Measurements from ENCODE around the gene THAP5. TPM values are rescaled to one million over a fixed set of nuclear protein-coding genes. Genes with fewer than 3 reads are reported as not detected.

Gene THAP5
- total RNA-seq, 1 experiment from 2014 or later = 19.5 TPM

DNA sequence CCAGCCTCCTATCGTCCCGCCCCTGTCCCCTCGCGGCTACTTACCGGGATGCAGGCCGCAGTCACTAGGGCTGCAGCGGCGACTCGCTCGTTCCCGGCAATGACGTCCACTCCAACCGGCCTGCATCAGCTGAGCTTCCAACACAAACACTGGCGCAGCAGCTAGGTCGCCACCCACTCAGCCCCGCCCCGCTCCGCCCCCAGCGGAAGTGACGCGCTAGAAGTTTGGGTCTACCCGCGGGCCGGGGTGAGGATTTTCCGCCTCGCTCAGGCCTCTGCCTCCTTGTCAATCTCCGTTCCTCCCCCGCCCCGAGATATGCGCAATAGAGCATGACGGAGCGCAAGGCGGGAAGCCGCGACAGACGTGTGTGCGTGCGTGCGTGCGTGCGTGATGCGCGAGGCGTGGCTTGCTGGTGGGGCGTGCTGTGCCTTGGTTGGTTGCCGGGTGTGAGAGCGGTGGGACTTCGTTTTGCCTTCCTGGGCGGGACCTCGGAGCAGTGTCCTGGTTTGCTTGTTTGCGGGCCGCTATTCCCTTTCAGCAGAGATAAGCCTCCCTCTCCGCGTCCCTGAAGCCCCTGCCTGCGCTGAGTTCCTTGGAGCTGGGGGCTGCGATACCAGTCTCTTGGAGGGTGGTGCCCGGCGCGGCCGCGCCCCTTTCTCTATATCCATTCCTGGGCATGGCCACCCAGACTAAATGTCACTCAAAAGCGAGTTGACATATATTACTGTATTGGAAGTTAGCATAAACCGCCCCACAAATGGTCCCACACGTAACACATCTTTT is 43.3 kb downstream of the THAP5 start, which contains the start of gene PNPLA8 (continued):
- TF ChIP-seq, protein P1, sequence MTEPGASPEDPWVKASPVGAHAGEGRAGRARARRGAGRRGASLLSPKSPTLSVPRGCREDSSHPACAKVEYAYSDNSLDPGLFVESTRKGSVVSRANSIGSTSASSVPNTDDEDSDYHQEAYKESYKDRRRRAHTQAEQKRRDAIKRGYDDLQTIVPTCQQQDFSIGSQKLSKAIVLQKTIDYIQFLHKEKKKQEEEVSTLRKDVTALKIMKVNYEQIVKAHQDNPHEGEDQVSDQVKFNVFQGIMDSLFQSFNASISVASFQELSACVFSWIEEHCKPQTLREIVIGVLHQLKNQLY (CRISPR knock-in tag; IDR thresholded peaks at IDR 0.05) = no peak
- TF ChIP-seq, protein P2, sequence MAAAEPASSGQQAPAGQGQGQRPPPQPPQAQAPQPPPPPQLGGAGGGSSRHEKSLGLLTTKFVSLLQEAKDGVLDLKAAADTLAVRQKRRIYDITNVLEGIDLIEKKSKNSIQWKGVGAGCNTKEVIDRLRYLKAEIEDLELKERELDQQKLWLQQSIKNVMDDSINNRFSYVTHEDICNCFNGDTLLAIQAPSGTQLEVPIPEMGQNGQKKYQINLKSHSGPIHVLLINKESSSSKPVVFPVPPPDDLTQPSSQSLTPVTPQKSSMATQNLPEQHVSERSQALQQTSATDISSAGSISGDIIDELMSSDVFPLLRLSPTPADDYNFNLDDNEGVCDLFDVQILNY (CRISPR knock-in tag; IDR thresholded peaks at IDR 0.05) = peak; percentile 99
- TF ChIP-seq, protein P3, sequence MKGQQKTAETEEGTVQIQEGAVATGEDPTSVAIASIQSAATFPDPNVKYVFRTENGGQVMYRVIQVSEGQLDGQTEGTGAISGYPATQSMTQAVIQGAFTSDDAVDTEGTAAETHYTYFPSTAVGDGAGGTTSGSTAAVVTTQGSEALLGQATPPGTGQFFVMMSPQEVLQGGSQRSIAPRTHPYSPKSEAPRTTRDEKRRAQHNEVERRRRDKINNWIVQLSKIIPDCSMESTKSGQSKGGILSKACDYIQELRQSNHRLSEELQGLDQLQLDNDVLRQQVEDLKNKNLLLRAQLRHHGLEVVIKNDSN (CRISPR knock-in tag; IDR thresholded peaks at IDR 0.05) = peak; percentile 39; the same call in 1 of the 2 replicates
- TF ChIP-seq KAT7 (CRISPR knock-in tag; IDR thresholded peaks at IDR 0.05; ENCODE audit: borderline replicate concordance) (no peak), FOXK1 (CRISPR knock-in tag; IDR thresholded peaks at IDR 0.05) (peak; percentile 95)

DNA sequence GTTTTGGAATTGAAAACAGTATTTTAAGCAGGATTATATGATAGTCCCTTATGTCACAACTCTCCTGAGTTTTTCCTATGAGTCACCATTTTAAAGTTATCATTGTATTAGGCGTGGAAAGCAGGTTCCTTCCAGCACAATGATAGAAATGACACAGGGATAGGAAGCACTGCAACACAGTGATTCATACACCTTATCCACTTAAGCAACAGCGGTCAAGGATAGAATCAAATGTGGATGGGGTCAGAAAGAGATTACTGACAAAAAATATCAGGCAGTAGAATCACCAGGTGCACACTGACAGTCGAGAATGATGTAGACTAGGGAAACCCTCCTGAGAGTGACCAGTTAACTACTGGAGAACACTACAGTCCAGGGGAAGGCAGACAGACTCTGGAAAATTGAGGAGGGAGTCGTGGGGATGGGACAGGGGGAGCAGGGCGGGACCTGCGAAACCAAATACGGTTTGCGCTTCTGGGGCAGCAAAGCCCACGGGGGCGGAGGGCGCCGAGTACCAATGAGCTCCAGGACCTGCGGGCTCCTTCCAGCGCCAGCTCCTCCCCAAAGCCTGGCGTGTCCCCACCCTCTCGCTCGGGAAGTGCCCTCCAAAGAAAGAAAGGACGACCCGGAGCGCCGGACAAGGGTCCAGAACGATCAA is 44.0 kb downstream of the THAP5 start:
- Mint-ChIP-seq H3K27ac (peak overlapping the region; percentile 99), H3K36me3 (no peaks in the 10 kb centered on the region), H3K4me1 (peaks cover 42% of the 10 kb centered on the region), H3K4me3 (peak overlapping the region; percentile 91), H3K9me3 (no peaks in the 10 kb centered on the region), H3K27me3 (ENCODE audit: low read depth) (no peaks in the 10 kb centered on the region)
- DNase-seq (ENCODE audit: low spot score) (peak; percentile 80), ATAC-seq (peak; percentile 68)
- ChIA-PET CTCF (interaction anchor here (0.7 to 1.7 kb wide), 5 partner anchors 8 to 344 kb away, joined by 3 to 7 read pairs (median 4); no protein-coding TSS in a partner anchor), POLR2A (interaction anchor here (0.6 to 2.8 kb wide), 4 partner anchors 13 to 69 kb away, joined by 3 to 23 read pairs (median 8); partner anchors contain the start of genes DNAJB9, NRCAM and THAP5)
- TF ChIP-seq TP53 (CRISPR knock-in tag; IDR thresholded peaks at IDR 0.05) = no peak
- TF ChIP-seq FOXK1 (CRISPR knock-in tag; IDR thresholded peaks at IDR 0.05) = no peak
- TF ChIP-seq, protein P4, sequence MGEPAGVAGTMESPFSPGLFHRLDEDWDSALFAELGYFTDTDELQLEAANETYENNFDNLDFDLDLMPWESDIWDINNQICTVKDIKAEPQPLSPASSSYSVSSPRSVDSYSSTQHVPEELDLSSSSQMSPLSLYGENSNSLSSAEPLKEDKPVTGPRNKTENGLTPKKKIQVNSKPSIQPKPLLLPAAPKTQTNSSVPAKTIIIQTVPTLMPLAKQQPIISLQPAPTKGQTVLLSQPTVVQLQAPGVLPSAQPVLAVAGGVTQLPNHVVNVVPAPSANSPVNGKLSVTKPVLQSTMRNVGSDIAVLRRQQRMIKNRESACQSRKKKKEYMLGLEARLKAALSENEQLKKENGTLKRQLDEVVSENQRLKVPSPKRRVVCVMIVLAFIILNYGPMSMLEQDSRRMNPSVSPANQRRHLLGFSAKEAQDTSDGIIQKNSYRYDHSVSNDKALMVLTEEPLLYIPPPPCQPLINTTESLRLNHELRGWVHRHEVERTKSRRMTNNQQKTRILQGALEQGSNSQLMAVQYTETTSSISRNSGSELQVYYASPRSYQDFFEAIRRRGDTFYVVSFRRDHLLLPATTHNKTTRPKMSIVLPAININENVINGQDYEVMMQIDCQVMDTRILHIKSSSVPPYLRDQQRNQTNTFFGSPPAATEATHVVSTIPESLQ (CRISPR knock-in tag; IDR thresholded peaks at IDR 0.05) = no peak
- TF ChIP-seq ZNF671 (CRISPR knock-in tag; IDR thresholded peaks at IDR 0.05) = no peak
- no peak for TF ChIP-seq CREB1 (CRISPR knock-in tag; IDR thresholded peaks at IDR 0.05)
- TF ChIP-seq, protein P5, sequence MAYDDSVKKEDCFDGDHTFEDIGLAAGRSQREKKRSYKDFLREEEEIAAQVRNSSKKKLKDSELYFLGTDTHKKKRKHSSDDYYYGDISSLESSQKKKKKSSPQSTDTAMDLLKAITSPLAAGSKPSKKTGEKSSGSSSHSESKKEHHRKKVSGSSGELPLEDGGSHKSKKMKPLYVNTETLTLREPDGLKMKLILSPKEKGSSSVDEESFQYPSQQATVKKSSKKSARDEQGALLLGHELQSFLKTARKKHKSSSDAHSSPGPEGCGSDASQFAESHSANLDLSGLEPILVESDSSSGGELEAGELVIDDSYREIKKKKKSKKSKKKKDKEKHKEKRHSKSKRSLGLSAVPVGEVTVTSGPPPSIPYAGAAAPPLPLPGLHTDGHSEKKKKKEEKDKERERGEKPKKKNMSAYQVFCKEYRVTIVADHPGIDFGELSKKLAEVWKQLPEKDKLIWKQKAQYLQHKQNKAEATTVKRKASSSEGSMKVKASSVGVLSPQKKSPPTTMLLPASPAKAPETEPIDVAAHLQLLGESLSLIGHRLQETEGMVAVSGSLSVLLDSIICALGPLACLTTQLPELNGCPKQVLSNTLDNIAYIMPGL (CRISPR knock-in tag; IDR thresholded peaks at IDR 0.05) = peak; percentile 32; the same call in 1 of the 2 replicates
- TF ChIP-seq FOXJ3 (CRISPR knock-in tag; IDR thresholded peaks at IDR 0.05; ENCODE audit: borderline replicate concordance) = no peak

DNA sequence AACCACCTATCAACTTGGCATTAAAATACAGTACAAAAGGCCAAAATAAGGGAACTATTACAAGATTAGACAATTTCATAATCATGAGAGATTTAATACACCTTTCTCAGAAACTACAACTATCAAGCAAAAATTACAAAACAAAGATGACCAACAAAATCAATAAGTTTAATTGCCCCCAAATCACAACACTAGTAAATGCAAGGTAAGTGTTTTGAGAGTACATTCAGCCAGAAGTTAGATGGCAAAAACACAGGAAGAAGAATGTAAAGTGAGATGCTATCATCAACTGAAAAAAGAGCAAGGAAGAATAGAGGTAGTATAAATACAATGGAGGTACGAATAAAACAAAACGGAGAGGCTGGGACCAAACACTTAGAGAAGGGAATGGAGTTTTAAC is 46.7 kb downstream of the THAP5 start:
- POLR2A ChIA-PET = no interaction called here
- no peaks in the 10 kb centered on the region for H3K27me3 Mint-ChIP-seq (ENCODE audit: low read depth)
- H3K36me3 Mint-ChIP-seq = peaks cover 4% of the 10 kb centered on the region
- DNase-seq (ENCODE audit: low spot score) (no peak), ATAC-seq (no peak)
- H3K27ac Mint-ChIP-seq = peak overlapping the region; percentile 6; the same call in 1 of the 2 replicates
- no peaks in the 10 kb centered on the region for H3K9me3 Mint-ChIP-seq
- CTCF ChIA-PET = interaction anchor here (0.8 to 1.3 kb wide), 2 partner anchors 26 to 67 kb away, joined by 3 to 5 read pairs; partner anchors contain the start of gene NRCAM
- H3K4me1 Mint-ChIP-seq = peaks cover 49% of the 10 kb centered on the region
- peak overlapping the region; percentile 47 for H3K4me3 Mint-ChIP-seq
- TF ChIP-seq ZNF219 (CRISPR knock-in tag; IDR thresholded peaks at IDR 0.05; ENCODE audit: borderline replicate concordance) (no peak), RORB (CRISPR knock-in tag; IDR thresholded peaks at IDR 0.05) (no peak), GABPB1 (CRISPR knock-in tag; IDR thresholded peaks at IDR 0.05) (no peak), RELA (CRISPR knock-in tag; IDR thresholded peaks at IDR 0.05; ENCODE audit: borderline replicate concordance) (no peak), ETV6 (CRISPR knock-in tag; IDR thresholded peaks at IDR 0.05) (no peak), ZNF232 (CRISPR knock-in tag; IDR thresholded peaks at IDR 0.05) (no peak), ZBTB21 (CRISPR knock-in tag; IDR thresholded peaks at IDR 0.05; ENCODE audit: borderline replicate concordance) (no peak)
- TF ChIP-seq, protein P6, sequence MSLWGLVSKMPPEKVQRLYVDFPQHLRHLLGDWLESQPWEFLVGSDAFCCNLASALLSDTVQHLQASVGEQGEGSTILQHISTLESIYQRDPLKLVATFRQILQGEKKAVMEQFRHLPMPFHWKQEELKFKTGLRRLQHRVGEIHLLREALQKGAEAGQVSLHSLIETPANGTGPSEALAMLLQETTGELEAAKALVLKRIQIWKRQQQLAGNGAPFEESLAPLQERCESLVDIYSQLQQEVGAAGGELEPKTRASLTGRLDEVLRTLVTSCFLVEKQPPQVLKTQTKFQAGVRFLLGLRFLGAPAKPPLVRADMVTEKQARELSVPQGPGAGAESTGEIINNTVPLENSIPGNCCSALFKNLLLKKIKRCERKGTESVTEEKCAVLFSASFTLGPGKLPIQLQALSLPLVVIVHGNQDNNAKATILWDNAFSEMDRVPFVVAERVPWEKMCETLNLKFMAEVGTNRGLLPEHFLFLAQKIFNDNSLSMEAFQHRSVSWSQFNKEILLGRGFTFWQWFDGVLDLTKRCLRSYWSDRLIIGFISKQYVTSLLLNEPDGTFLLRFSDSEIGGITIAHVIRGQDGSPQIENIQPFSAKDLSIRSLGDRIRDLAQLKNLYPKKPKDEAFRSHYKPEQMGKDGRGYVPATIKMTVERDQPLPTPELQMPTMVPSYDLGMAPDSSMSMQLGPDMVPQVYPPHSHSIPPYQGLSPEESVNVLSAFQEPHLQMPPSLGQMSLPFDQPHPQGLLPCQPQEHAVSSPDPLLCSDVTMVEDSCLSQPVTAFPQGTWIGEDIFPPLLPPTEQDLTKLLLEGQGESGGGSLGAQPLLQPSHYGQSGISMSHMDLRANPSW (CRISPR knock-in tag; conservative IDR thresholded peaks at IDR 0.05; ENCODE audit: low read depth) = no peak
- TF ChIP-seq, protein P7, sequence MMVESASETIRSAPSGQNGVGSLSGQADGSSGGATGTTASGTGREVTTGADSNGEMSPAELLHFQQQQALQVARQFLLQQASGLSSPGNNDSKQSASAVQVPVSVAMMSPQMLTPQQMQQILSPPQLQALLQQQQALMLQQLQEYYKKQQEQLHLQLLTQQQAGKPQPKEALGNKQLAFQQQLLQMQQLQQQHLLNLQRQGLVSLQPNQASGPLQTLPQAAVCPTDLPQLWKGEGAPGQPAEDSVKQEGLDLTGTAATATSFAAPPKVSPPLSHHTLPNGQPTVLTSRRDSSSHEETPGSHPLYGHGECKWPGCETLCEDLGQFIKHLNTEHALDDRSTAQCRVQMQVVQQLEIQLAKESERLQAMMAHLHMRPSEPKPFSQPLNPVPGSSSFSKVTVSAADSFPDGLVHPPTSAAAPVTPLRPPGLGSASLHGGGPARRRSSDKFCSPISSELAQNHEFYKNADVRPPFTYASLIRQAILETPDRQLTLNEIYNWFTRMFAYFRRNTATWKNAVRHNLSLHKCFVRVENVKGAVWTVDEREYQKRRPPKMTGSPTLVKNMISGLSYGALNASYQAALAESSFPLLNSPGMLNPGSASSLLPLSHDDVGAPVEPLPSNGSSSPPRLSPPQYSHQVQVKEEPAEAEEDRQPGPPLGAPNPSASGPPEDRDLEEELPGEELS (CRISPR knock-in tag; IDR thresholded peaks at IDR 0.05) = no peak
